Measurements from ENCODE around the gene EFNB1.

EFNB1 gene

GRCh38 chrX:68883800-68884199, 55.0 kb downstream of the EFNB1 start:
- no peak for DNase-seq (ENCODE audit: low read depth in 2 of 2)

GRCh38 chrX:68889249-68889648, 60.4 kb downstream of the EFNB1 start:
- no peak for DNase-seq (ENCODE audit: low read depth in 2 of 2)
